Stimulated activated CD4-positive, alpha-beta T cell treated with anti-CD3 and anti-CD28 coated beads, Interleukin-12 subunit alpha, Interleukin-12 subunit beta, amount 100 ng/mL, for 24 hours (primary cell): ENCODE measurements around the gene STMP1.
"Not testable (repeated sequence)": the region's sequence is repeated elsewhere in the genome, so short reads cannot be mapped to it uniquely, and the experiment has no call there.

ENCODE experiments used
- DNase-seq, 2 experiments: peaks; one replicate each; pipeline ENCODE4 v3.0.0-alpha.2; 2020; ENCODE audit warnings: low read depth in 2 of 2

The STMP1 gene

DNA sequence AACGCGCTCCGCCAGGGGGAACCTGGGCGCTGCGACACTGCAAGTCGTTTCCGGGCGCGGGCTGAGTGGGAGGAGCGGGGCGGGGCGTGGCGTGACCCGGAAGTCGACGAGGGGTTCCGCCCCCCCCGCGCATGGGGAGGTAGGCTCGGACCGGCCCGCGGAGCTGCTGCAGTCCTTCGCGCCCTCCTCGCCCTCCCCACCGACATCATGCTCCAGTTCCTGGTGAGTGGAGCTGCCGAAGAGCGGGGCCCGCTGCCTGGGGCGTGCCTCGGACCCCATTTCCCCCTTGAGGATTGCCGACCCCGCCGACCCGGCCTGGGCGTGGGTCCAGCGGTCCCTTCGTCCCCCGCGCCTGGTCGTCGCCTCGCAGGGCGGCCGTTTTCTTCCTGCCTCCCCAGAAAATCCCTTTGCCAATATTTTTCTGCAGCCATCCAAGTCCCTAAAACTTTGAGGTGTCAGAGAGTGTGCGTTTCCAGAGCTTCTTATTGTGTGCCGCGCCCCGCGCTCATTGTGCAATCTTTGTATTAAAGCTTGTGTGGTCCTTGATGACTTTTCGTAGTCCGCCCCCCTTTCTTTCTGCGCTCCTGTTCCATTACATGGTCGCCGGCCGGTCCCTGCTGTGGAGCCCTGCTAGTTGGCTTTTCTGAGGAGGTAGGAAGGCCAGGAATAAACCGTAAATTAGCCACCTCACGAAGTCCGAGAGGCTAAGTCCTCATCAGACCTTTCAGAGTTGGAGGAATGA lies at the start of gene STMP1:
STMP1 (plus strand) TSS at position 142 of the 742 bp plus-strand sequence.
- peak; percentile 93 to 94 for DNase-seq

DNA sequence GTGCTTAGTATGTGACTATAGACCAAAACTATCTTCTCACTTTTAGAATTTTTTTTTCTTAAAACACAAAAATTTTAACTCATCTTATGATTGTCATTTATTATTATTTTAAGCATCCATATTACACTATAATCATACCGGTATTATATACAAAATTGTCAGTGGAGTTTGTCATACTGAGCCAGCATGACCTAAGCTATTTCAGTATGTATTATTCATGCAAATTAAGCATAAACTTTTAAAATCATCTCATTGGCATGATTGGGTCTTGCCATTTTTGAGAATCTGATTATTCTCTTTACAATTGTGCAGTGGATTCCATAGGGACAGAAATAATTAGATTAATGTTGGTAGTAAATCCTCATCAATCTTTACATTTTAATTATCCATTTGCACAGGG lies 46.2 kb upstream of the STMP1 start:
- no peak for DNase-seq

DNA sequence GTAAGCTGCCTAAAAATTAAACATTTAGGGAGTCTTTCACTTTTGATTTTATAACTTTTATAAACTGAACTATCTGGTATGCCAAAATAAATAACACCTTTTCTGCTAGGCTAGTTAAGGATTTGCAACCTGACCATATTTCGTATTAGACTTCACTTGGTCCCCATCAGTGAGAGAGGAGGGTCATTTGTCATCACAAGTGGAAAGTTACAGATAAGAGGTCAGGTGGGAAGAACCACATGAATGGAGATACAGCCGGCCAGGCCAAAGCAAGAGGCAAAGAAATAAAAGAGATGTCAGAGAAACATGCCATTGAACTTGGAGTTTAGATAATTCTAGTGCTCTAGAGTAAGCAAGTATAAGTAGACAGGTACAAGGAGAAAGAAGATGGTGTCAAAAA lies 44.5 kb upstream of the STMP1 start:
- DNase-seq, result no peak

DNA sequence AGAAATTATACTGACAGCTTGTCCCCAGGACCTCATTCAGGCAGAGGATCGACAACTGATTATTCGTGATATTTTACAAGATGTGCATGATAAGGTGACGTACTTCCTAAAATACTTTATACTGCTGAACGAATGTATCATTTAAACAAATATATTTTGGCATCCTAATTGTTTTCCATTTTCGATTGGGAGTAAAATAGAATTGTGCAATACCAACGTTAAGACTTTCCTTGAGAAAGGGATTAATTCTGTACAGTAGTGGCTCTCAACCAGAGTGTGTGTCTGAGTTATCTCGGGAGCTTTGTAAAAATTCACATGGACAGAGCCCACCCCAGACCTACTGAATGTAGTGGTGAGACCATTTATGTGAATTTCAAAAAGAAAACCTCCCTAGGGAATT lies 43.8 kb upstream of the STMP1 start:
- no peak for DNase-seq

DNA sequence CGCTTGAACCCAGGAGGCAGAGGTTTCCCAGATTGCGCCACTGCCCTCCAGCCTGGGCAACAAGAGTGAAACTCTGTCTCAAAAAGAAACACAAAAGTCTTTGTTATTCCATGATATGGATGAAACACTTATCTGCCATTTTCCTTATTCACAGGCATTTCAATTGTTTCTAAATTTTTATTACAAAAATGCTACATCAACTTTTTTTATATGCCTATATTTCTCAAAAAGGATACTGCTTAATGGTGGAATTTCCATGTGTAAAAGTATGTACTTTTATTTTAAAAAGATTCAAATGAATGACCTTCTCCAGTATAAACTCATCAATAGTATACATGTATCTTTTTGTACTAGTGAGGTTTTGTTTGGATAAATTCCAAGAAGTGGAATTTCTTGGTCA lies 41.9 kb upstream of the STMP1 start:
- no peak for DNase-seq

GRCh38 chr7:135620980-135621850 lies 41.1 kb upstream of the STMP1 start:
- DNase-seq, result no peak

DNA sequence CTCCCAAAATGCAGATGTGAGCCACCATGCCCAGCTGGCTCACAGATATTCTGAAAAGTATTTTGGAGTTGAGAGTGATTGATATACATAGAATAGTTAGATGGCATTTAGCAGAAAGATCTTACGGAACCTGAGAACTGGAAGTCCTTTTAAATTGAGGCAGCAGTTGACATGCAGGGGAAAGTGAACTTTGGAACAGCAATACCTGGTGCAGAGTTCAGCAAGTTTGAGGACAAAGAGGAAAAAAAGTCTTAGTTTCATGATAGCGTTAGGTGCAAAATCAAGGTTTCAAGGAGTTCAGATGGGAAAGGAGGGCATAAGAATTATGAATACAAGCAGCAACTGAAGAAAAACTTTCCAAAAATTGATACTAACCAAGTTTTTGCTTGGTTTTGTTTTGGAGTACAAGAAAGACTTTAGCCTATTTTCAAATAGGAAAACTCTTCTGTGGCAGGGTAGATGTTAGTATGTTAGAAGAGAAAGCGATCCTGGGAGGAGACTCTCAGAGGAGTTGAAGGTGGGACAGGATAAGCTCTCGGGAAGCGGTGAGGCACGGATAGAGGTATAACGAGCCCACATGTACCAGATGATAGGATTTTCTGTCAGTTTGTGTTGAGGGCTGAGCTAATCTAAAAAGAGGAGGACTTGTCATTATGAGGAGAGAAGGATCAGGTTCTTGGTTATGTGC lies 28.0 kb upstream of the STMP1 start:
- DNase-seq, result no peak

GRCh38 chr7:135639690-135640089 lies 22.6 kb upstream of the STMP1 start:
- not testable (repeated sequence) for DNase-seq

DNA sequence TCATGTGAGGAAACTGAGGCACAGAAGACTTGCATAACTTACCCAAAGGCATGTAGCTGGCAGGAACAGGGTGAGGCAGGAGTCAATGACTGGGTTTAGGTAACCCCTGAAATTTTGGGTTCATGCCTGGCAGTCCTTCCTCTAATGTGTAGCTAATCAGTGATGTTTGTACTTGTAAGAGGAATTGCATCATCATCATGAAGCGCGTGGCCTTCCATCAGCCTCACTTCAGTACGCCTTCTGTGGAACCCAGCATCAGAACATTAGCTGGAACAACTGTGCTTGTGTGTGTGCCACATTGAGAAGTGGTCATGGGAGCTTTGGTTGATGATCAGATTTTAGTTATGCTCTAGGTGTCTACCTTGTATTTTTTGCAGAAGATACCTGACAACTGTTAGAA lies 18.2 kb upstream of the STMP1 start:
- no peak for DNase-seq

- no peak for DNase-seq
Observed at GRCh38 chr7:135644729-135645128, 17.6 kb upstream of the STMP1 start.

DNA sequence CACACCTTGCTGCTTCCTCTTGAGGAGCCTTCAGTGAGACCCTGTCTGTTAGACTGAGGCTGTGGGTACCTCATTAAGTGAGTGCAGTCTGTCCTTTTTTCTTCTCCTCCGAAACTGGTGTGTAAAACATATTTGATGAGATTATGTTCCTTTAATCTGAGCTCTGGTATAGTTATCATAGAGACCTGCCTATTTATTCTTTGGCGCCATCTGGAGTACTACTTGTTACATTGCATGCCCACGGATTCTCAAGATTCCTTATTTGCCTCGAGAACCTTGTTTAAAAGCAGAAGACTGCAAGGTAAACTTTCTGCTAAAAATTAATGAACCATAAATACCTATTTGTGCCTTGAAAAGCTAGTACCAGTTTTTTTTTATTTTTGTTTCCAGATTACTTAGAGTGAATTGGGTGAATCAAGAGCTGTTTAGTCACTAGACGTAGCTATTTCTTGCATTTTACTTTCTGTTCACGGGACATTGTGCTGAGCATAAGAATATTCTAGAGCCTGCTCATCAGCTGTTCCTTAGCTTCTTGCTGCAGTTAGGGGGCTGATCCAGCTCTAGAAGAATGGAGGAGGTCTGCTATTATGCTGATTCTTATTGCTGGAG lies 16.9 kb upstream of the STMP1 start:
- no peak for DNase-seq

GRCh38 chr7:135647755-135648154 lies 14.6 kb upstream of the STMP1 start:
- no peak for DNase-seq

DNA sequence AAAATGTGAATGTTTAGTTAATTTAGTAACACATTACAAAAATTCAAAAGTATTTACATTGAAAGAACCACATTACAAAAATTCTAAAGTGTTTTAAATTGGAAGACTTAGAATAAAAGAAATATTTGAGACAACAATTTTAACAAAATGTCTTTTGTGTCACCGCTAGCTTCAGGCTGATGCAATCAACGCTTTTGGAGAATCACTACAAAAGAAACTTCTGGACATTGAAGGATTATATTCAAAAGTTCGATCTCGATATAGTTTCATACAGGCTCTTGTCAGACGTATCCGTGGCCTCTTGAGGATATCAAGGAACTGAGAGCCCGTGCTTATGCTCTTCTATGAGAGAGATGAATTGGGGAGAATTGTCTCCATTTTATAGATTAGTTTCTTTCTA lies 14.1 kb upstream of the STMP1 start:
- no peak for DNase-seq

GRCh38 chr7:135650831-135651573 lies 11.3 kb upstream of the STMP1 start:
- DNase-seq, result no peak

DNA sequence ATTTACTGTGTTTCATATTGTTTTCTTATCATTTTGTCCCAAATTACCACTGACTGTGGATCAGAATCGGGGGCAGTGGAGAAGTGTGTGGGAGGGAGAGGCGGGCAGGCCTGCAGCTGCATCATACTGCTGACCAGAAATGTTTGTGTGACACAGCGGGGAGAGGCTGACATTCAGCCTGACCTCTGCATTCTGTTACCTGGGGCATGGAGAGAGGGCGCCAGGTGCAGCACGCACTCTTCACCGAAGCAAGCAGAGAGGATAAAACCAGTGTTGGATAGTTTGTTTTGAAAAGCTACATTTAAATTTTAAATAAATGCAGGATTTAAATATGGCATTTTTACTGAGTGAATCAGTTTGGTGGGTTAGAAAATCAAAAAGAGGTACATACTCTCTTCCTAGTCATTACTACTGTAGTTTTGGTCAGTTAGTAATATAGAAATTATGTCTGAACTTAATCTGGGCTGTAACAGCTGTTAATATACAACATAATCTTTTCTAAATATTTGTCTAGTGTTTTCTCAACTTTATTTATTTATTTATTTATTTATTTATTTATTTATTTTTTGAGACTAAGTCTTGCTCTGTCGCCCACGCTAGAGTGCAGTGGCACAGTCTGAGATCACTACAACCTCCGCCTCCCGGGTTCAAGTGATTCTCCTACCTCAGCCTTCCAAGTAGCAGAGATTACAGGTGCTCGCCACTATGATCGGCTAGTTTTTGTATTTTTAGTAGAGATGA lies 8.8 kb upstream of the STMP1 start:
- no peak for DNase-seq

GRCh38 chr7:135658564-135658963 lies 3.8 kb upstream of the STMP1 start:
- no peak for DNase-seq

DNA sequence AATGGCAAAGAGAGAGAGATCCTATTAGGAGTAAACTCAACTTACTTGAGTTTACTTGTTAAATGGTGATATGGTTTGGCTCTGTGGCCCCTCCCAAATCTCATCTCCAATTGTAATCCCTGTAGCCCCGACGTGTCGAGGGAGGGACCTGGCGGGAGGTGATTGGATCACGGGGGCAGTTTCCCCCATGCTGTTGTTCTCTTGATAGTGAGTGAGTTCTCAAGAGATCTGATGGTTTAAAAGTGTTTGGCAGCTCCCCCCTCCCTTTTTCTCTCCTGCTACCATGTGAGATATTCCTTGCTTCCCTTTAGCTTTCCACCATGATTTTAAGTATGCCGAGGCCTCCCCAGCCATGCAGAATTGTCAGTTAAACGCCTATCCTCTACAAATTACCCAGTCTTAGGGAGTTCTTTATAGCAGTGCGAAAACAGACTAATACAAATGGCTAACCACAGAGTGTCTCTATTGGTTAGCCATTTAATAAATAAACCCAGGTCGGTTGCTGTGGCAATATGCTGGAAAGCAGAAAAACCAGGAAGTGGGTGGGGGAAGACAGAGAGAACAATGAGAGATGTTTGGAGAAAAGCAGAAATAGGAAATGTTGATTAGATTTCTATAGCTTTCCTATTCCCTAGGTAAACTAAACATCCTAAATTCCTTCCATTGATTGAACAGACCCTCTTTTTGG lies 3.0 kb upstream of the STMP1 start:
- DNase-seq, result no peak

- DNase-seq, result no peak
Observed at GRCh38 chr7:135661311-135662122, 797 bp upstream of the STMP1 start.

- no peak for DNase-seq
Observed at GRCh38 chr7:135662123-135662372, 266 bp upstream of the STMP1 start.
